ENCODE data around the gene BCAS3. TPM values are rescaled to one million over a fixed set of nuclear protein-coding genes. Genes with fewer than 3 reads are reported as not detected.

BCAS3 gene
- total RNA-seq, 2 donors from 2014 or later = 28.0 to 37.7 TPM

- no peak for DNase-seq
- no peak for TF ChIP-seq CTCF (conservative IDR thresholded peaks at IDR 0.05)
- Histone ChIP-seq H3K36me3 (ENCODE audit: control insufficient read depth, insufficient read depth, low read length) (no peaks in the 10 kb centered on the region), H3K27me3 (ENCODE audit: control insufficient read depth, insufficient read depth, low read length, poor library complexity, severe bottlenecking) (peaks cover 86% of the 10 kb centered on the region), H3K4me3 (ENCODE audit: low read length) (no peak overlapping the region), H3K4me1 (ENCODE audit: control insufficient read depth, insufficient read depth, low read length) (no peaks in the 10 kb centered on the region), H3K27ac (ENCODE audit: low read depth, low read length) (no peak overlapping the region), H3K9me3 (ENCODE audit: control insufficient read depth, low read length) (no peaks in the 10 kb centered on the region), H3K9ac (ENCODE audit: extremely low read depth, low read length, poor library complexity, severe bottlenecking) (no peak overlapping the region)
- Mint-ChIP-seq H3K9me3 (no peaks in the 10 kb centered on the region), H3K27ac (no peak overlapping the region), H3K4me1 (peaks cover 11% of the 10 kb centered on the region), H3K27me3 (ENCODE audit: insufficient read depth) (peaks cover 83% of the 10 kb centered on the region), H3K36me3 (ENCODE audit: low read depth) (no peaks in the 10 kb centered on the region), H3K4me3 (no peak overlapping the region)
- 89 to 100% methylated on average over 3 to 4 of the region's 4 CpGs for WGBS, 2 experiments (ENCODE audit: insufficient coverage in 1 of 2, insufficient read length in 1 of 2)
Measured at GRCh38 chr17:61217878-61218437, 540.3 kb downstream of the BCAS3 start.

GRCh38 chr17:61218438-61218837, 540.8 kb downstream of the BCAS3 start:
- no peak overlapping the region for H3K27ac Mint-ChIP-seq
- H3K36me3 ChIP-seq (ENCODE audit: control insufficient read depth, insufficient read depth, low read length) = no peaks in the 10 kb centered on the region
- H3K9me3 Mint-ChIP-seq = no peaks in the 10 kb centered on the region
- 90 to 100% methylated on average over 1 of the region's 1 CpG for WGBS, 2 experiments (ENCODE audit: insufficient coverage in 1 of 2, insufficient read length in 1 of 2)
- peaks cover 86% of the 10 kb centered on the region for H3K27me3 ChIP-seq (ENCODE audit: control insufficient read depth, insufficient read depth, low read length, poor library complexity, severe bottlenecking)
- no peak overlapping the region for H3K4me3 ChIP-seq (ENCODE audit: low read length)
- no peak for DNase-seq
- no peak overlapping the region for H3K9ac ChIP-seq (ENCODE audit: extremely low read depth, low read length, poor library complexity, severe bottlenecking)
- H3K4me1 ChIP-seq (ENCODE audit: control insufficient read depth, insufficient read depth, low read length) = no peaks in the 10 kb centered on the region
- H3K4me1 Mint-ChIP-seq = peaks cover 11% of the 10 kb centered on the region
- H3K27me3 Mint-ChIP-seq (ENCODE audit: insufficient read depth) = peaks cover 87% of the 10 kb centered on the region
- no peak overlapping the region for H3K4me3 Mint-ChIP-seq
- no peak overlapping the region for H3K27ac ChIP-seq (ENCODE audit: low read depth, low read length)
- H3K36me3 Mint-ChIP-seq (ENCODE audit: low read depth) = no peaks in the 10 kb centered on the region
- H3K9me3 ChIP-seq (ENCODE audit: control insufficient read depth, low read length) = no peaks in the 10 kb centered on the region
- no peak for TF ChIP-seq CTCF (conservative IDR thresholded peaks at IDR 0.05)

DNA sequence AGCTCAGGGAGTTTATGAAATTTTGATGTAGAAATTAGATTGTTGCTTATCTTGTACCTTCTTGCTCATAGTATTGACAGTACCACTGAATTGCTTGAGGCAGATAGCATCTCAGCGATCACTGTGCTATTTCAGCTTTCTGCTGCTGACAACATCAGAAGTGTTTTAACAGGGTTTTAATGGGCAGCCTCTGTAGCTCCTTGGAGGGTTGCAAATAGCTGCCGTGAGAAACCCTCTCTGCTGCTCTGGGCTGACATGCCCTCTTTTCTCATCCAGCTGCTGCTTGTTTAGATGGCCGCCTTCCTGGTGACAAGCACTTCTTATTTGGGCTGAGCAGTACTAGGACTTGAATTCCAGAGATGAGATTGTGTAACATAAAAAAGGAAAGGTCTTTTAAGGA, 541.8 kb downstream of the BCAS3 start:
- no peaks in the 10 kb centered on the region for H3K9me3 ChIP-seq (ENCODE audit: control insufficient read depth, low read length)
- H3K4me1 ChIP-seq (ENCODE audit: control insufficient read depth, insufficient read depth, low read length) = no peaks in the 10 kb centered on the region
- Mint-ChIP-seq H3K4me3 (no peak overlapping the region), H3K36me3 (ENCODE audit: low read depth) (no peaks in the 10 kb centered on the region), H3K4me1 (peaks cover 11% of the 10 kb centered on the region), H3K27ac (no peak overlapping the region), H3K27me3 (ENCODE audit: insufficient read depth) (peaks cover 94% of the 10 kb centered on the region), H3K9me3 (no peaks in the 10 kb centered on the region)
- H3K27me3 ChIP-seq (ENCODE audit: control insufficient read depth, insufficient read depth, low read length, poor library complexity, severe bottlenecking) = peaks cover 91% of the 10 kb centered on the region
- no peak overlapping the region for H3K9ac ChIP-seq (ENCODE audit: extremely low read depth, low read length, poor library complexity, severe bottlenecking)
- DNase-seq = no peak
- no peak overlapping the region for H3K27ac ChIP-seq (ENCODE audit: low read depth, low read length)
- WGBS, 2 experiments (ENCODE audit: insufficient coverage in 1 of 2, insufficient read length in 1 of 2) = 86 to 89% methylated on average over 3 of the region's 3 CpGs
- TF ChIP-seq CTCF (conservative IDR thresholded peaks at IDR 0.05) = no peak
- H3K36me3 ChIP-seq (ENCODE audit: control insufficient read depth, insufficient read depth, low read length) = no peaks in the 10 kb centered on the region
- no peak overlapping the region for H3K4me3 ChIP-seq (ENCODE audit: low read length)
